Astrocyte (in vitro differentiated cells and primary cell): ENCODE measurements around the gene AKAP12. TPM values are rescaled to one million over a fixed set of nuclear protein-coding genes. Genes with fewer than 3 reads are reported as not detected.

Experiments
- DNase-seq: peaks from one replicate; pipeline ENCODE4 v3.0.0-alpha.2; 2010; ENCODE audit warnings: low read depth
- FAIRE-seq: peaks from 2 replicates; lab custom pipeline; 2011; peaks lifted over from hg19 to GRCh38; lab: Jason Lieb, UNC
- H2AFZ ChIP-seq: 2 replicates; pipeline ENCODE4 v1.6.0; 2012; ENCODE audit warnings: low read depth, low read length, inconsistent platforms
- H3K27ac ChIP-seq: 2 replicates; pipeline ENCODE4 v1.5.1; 2011; ENCODE audit warnings: low read depth, low read length, inconsistent platforms
- H3K27me3 ChIP-seq: 2 replicates; pipeline ENCODE4 v1.6.0; 2011; ENCODE audit warnings: low read length, inconsistent platforms; ENCODE audit not compliant: insufficient read depth
- H3K36me3 ChIP-seq: 2 replicates; pipeline ENCODE4 v1.5.1; 2011; ENCODE audit warnings: low read length, inconsistent platforms; ENCODE audit not compliant: insufficient read depth
- H3K4me1 ChIP-seq: 2 replicates; pipeline ENCODE4 v1.5.1; 2011; ENCODE audit warnings: low read length, inconsistent platforms; ENCODE audit not compliant: insufficient read depth
- H3K4me2 ChIP-seq: 2 replicates; pipeline ENCODE4 v1.6.0; 2012; ENCODE audit warnings: low read length, inconsistent platforms
- H3K4me3 ChIP-seq: 2 replicates; pipeline ENCODE4 v1.5.1; 2011; ENCODE audit warnings: low read depth, mild to moderate bottlenecking, low read length, inconsistent platforms; ENCODE audit not compliant: insufficient read depth
- H3K79me2 ChIP-seq: 2 replicates; pipeline ENCODE4 v1.6.0; 2012; ENCODE audit warnings: mild to moderate bottlenecking, low read length, inconsistent platforms; ENCODE audit not compliant: insufficient read depth
- H3K9ac ChIP-seq: 2 replicates; pipeline ENCODE4 v1.6.0; 2012; ENCODE audit warnings: mild to moderate bottlenecking, low read length, inconsistent platforms
- H3K9me3 ChIP-seq: 2 replicates; pipeline ENCODE4 v1.5.1; 2012; ENCODE audit warnings: low read depth, mild to moderate bottlenecking, low read length, inconsistent platforms; ENCODE audit not compliant: insufficient read depth
- H4K20me1 ChIP-seq: 2 replicates; pipeline ENCODE4 v1.6.0; 2012; ENCODE audit warnings: low read length, inconsistent platforms; ENCODE audit not compliant: insufficient read depth
- H3K27ac Mint-ChIP-seq: one replicate; pipeline ENCODE4 v1.8.0; 2021; ENCODE audit warnings: mild to moderate bottlenecking, mixed read lengths; ENCODE audit not compliant: unreplicated experiment
- H3K27me3 Mint-ChIP-seq: one replicate; pipeline ENCODE4 v1.8.0; 2021; ENCODE audit warnings: low read depth, mixed read lengths; ENCODE audit not compliant: unreplicated experiment
- H3K36me3 Mint-ChIP-seq: one replicate; pipeline ENCODE4 v1.8.0; 2021; ENCODE audit warnings: low read depth, mixed read lengths; ENCODE audit not compliant: unreplicated experiment
- H3K4me1 Mint-ChIP-seq: one replicate; pipeline ENCODE4 v1.8.0; 2021; ENCODE audit warnings: low read depth, mixed read lengths; ENCODE audit not compliant: unreplicated experiment
- H3K4me3 Mint-ChIP-seq: one replicate; pipeline ENCODE4 v1.8.0; 2021; ENCODE audit warnings: mild to moderate bottlenecking, moderate library complexity, mixed read lengths; ENCODE audit not compliant: unreplicated experiment
- H3K9me3 Mint-ChIP-seq: one replicate; pipeline ENCODE4 v1.8.0; 2021; ENCODE audit warnings: mild to moderate bottlenecking, mixed read lengths; ENCODE audit not compliant: unreplicated experiment
- EZH2 ChIP-seq: IDR thresholded peaks from 2 replicates; pipeline ENCODE4 v1.6.1; 2012; ENCODE audit warnings: mild to moderate bottlenecking, low read length, inconsistent platforms; ENCODE audit not compliant: insufficient read depth
- total RNA-seq: library from RNA; stranded (reverse); gene quantifications from 2 replicates; pipeline ENCODE4 v1.2.1, GENCODE V29; 2021
- TF ChIP-seq, protein P1 (sequence below): IDR thresholded peaks from 2 replicates; pipeline ENCODE4 v1.5.1; 2011; ENCODE audit warnings: low read depth, mild to moderate bottlenecking, inconsistent platforms, low read length, moderate library complexity; ENCODE audit not compliant: insufficient read depth

AKAP12 gene
- total RNA-seq, 1 donor from 2014 or later = 115 TPM

DNA sequence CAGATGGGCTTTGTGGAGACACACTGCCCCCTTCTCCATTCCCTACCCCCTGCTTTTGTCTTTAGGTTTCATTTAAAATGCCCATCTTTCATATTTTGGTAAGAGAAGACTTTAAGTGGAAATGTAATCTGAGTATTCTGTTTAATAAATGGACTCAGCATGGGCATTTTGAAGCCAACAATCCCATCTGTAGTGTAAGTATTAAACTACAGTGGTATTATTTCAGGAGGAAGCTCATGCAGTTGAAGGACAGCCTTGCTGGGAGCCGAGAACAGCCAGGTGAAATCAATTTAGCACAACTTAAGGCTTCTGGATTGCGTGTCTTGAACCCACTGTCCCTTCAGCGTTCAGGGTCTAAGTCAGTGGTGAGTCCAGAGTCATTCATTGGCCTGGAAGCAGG lies 63.5 kb downstream of the AKAP12 start:
- H3K9ac ChIP-seq = no peak overlapping the region
- H4K20me1 ChIP-seq = peaks cover 54% of the 10 kb centered on the region
- H3K9me3 ChIP-seq = no peaks in the 10 kb centered on the region
- Mint-ChIP-seq H3K4me3 (no peak overlapping the region), H3K36me3 (peaks cover 4% of the 10 kb centered on the region), H3K27ac (no peak overlapping the region), H3K9me3 (no peaks in the 10 kb centered on the region), H3K4me1 (no peaks in the 10 kb centered on the region), H3K27me3 (no peaks in the 10 kb centered on the region)
- H3K4me3 ChIP-seq = no peak overlapping the region
- DNase-seq (no peak), FAIRE-seq (no peak)
- H3K4me1 ChIP-seq = no peaks in the 10 kb centered on the region
- H3K79me2 ChIP-seq = peaks cover 97% of the 10 kb centered on the region
- H3K36me3 ChIP-seq = peaks cover 12% of the 10 kb centered on the region
- no peak overlapping the region for H3K27ac ChIP-seq
- TF ChIP-seq, protein P1, sequence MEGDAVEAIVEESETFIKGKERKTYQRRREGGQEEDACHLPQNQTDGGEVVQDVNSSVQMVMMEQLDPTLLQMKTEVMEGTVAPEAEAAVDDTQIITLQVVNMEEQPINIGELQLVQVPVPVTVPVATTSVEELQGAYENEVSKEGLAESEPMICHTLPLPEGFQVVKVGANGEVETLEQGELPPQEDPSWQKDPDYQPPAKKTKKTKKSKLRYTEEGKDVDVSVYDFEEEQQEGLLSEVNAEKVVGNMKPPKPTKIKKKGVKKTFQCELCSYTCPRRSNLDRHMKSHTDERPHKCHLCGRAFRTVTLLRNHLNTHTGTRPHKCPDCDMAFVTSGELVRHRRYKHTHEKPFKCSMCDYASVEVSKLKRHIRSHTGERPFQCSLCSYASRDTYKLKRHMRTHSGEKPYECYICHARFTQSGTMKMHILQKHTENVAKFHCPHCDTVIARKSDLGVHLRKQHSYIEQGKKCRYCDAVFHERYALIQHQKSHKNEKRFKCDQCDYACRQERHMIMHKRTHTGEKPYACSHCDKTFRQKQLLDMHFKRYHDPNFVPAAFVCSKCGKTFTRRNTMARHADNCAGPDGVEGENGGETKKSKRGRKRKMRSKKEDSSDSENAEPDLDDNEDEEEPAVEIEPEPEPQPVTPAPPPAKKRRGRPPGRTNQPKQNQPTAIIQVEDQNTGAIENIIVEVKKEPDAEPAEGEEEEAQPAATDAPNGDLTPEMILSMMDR = no peak
- TF ChIP-seq EZH2 = no peak
- H3K27me3 ChIP-seq = no peaks in the 10 kb centered on the region
- H2AFZ ChIP-seq = no peak overlapping the region
- H3K4me2 ChIP-seq = no peak overlapping the region

DNA sequence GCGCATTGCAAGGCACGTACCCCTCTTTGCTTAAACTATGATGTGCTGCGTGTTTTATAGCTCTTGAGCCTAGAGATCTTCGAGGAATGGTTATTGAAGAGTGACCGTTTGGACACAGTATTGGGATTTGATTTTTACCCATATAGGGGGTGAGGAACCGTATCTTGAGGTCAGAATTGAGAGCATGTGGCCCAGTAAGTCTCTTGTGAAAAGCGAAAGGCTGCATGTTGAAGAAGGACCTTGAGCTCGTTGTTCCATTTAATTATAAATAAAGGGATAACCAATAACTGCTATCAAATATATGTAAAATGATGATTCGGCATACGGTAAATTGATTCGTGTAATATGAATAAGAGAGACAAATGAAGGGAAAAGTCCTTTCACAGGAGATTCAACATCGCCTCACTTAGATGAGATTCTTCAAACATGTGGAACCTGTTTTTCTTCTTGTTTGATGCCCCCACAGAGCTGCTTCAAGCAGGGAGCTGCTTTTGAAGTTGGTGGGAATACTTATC lies 66.6 kb downstream of the AKAP12 start:
- no peak overlapping the region for H3K4me3 Mint-ChIP-seq
- no peak overlapping the region for H3K27ac Mint-ChIP-seq
- no peak for FAIRE-seq

DNA sequence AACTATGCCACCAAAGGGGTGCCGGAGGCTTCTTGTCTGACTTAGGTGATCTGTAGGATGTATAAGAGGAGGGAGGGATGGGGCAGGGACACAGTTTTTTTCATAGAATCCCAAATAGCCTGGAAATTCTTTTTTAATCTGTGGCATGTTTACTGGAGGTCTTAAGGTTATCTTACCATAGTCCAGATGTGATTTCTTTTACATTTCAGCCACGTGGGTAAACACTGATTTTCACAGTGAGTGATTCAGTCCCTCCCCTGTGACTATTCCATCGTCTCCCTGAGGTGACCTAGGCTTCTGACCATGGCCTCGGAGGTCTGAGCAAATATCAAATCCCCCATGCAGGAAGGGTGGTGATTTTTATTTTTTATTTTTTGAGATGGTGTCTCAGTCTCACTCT lies 67.7 kb downstream of the AKAP12 start:
- TF ChIP-seq EZH2 = no peak
- TF ChIP-seq, protein P1 = no peak
- no peaks in the 10 kb centered on the region for H3K27me3 ChIP-seq
- Mint-ChIP-seq H3K27ac (no peak overlapping the region), H3K36me3 (peaks cover 6% of the 10 kb centered on the region), H3K9me3 (no peaks in the 10 kb centered on the region), H3K4me1 (no peaks in the 10 kb centered on the region), H3K27me3 (no peaks in the 10 kb centered on the region), H3K4me3 (no peak overlapping the region)
- peaks cover 47% of the 10 kb centered on the region for H4K20me1 ChIP-seq
- DNase-seq (no peak), FAIRE-seq (no peak)
- no peaks in the 10 kb centered on the region for H3K4me1 ChIP-seq
- H3K4me2 ChIP-seq = no peak overlapping the region
- peaks cover 91% of the 10 kb centered on the region for H3K79me2 ChIP-seq
- no peak overlapping the region for H3K9ac ChIP-seq
- H2AFZ ChIP-seq = no peak overlapping the region
- H3K4me3 ChIP-seq = no peak overlapping the region
- peaks cover 24% of the 10 kb centered on the region for H3K36me3 ChIP-seq
- no peaks in the 10 kb centered on the region for H3K9me3 ChIP-seq
- H3K27ac ChIP-seq = no peak overlapping the region

More for the DNA sequence above, 66.6 kb downstream of the AKAP12 start:
- no peak overlapping the region for H3K4me2 ChIP-seq
- no peak overlapping the region for H3K9ac ChIP-seq
- H3K27me3 ChIP-seq = no peaks in the 10 kb centered on the region
- TF ChIP-seq, protein P1 = no peak
- no peak for TF ChIP-seq EZH2
- H3K4me1 ChIP-seq = no peaks in the 10 kb centered on the region
- Mint-ChIP-seq H3K4me1 (no peaks in the 10 kb centered on the region), H3K27me3 (no peaks in the 10 kb centered on the region), H3K9me3 (no peaks in the 10 kb centered on the region), H3K36me3 (peaks cover 4% of the 10 kb centered on the region)
- peaks cover 17% of the 10 kb centered on the region for H3K36me3 ChIP-seq
- peaks cover 46% of the 10 kb centered on the region for H4K20me1 ChIP-seq
- no peak overlapping the region for H3K27ac ChIP-seq
- no peak for DNase-seq
- H3K9me3 ChIP-seq = no peaks in the 10 kb centered on the region
- H3K4me3 ChIP-seq = no peak overlapping the region
- H3K79me2 ChIP-seq = peaks cover 93% of the 10 kb centered on the region
- H2AFZ ChIP-seq = no peak overlapping the region
